ENCODE measurements around the gene LHPP.

The LHPP gene

GRCh38 chr10:124658591-124659242, 197.1 kb downstream of the LHPP start:
- Histone ChIP-seq H3K4me3 (ENCODE audit: low read depth in 1 of 2, low read length in 2 of 2) (no peak overlapping the region), H3K27me3 (ENCODE audit: control insufficient read depth in 1 of 2, insufficient read depth in 2 of 2, low read length in 2 of 2) (no peaks in the 10 kb centered on the region), H3K27ac (ENCODE audit: low read depth, low read length) (no peak overlapping the region), H3K36me3 (ENCODE audit: insufficient read depth, low read length) (peaks cover 6% of the 10 kb centered on the region), H3K9ac (ENCODE audit: low read length) (no peak overlapping the region), H3K4me1 (ENCODE audit: insufficient read depth, low read length) (peaks cover 6% of the 10 kb centered on the region), H3K9me3 (ENCODE audit: low read length) (no peaks in the 10 kb centered on the region)

- no peak overlapping the region for H3K9ac ChIP-seq (ENCODE audit: low read length)
- H3K4me3 ChIP-seq (ENCODE audit: low read depth in 1 of 2, low read length in 2 of 2): no peak overlapping the region
- H3K27ac ChIP-seq (ENCODE audit: low read depth, low read length): no peak overlapping the region
- H3K36me3 ChIP-seq (ENCODE audit: insufficient read depth, low read length): peaks cover 6% of the 10 kb centered on the region
- H3K27me3 ChIP-seq (ENCODE audit: control insufficient read depth in 1 of 2, insufficient read depth in 2 of 2, low read length in 2 of 2): no peaks in the 10 kb centered on the region
- H3K4me1 ChIP-seq (ENCODE audit: insufficient read depth, low read length): peaks cover 6% of the 10 kb centered on the region
- H3K9me3 ChIP-seq (ENCODE audit: low read length): no peaks in the 10 kb centered on the region
Measured at GRCh38 chr10:124659380-124659779, 197.8 kb downstream of the LHPP start.

- H3K27ac ChIP-seq (ENCODE audit: low read depth, low read length): no peak overlapping the region
- peaks cover 6% of the 10 kb centered on the region for H3K4me1 ChIP-seq (ENCODE audit: insufficient read depth, low read length)
- H3K9me3 ChIP-seq (ENCODE audit: low read length): no peaks in the 10 kb centered on the region
- no peak overlapping the region for H3K9ac ChIP-seq (ENCODE audit: low read length)
- no peak overlapping the region for H3K4me3 ChIP-seq (ENCODE audit: low read depth in 1 of 2, low read length in 2 of 2)
- H3K36me3 ChIP-seq (ENCODE audit: insufficient read depth, low read length): no peaks in the 10 kb centered on the region
- H3K27me3 ChIP-seq (ENCODE audit: control insufficient read depth in 1 of 2, insufficient read depth in 2 of 2, low read length in 2 of 2): no peaks in the 10 kb centered on the region
Measured at GRCh38 chr10:124660404-124661125, 198.9 kb downstream of the LHPP start.

GRCh38 chr10:124661660-124662180, 200.1 kb downstream of the LHPP start:
- Histone ChIP-seq H3K36me3 (ENCODE audit: insufficient read depth, low read length) (no peaks in the 10 kb centered on the region), H3K4me1 (ENCODE audit: insufficient read depth, low read length) (peaks cover 6% of the 10 kb centered on the region), H3K9me3 (ENCODE audit: low read length) (no peaks in the 10 kb centered on the region), H3K9ac (ENCODE audit: low read length) (no peak overlapping the region), H3K4me3 (ENCODE audit: low read depth in 1 of 2, low read length in 2 of 2) (no peak overlapping the region), H3K27me3 (ENCODE audit: control insufficient read depth in 1 of 2, insufficient read depth in 2 of 2, low read length in 2 of 2) (no peaks in the 10 kb centered on the region), H3K27ac (ENCODE audit: low read depth, low read length) (no peak overlapping the region)

GRCh38 chr10:124663228-124663627, 201.6 kb downstream of the LHPP start:
- Histone ChIP-seq H3K9ac (ENCODE audit: low read length) (no peak overlapping the region), H3K4me1 (ENCODE audit: insufficient read depth, low read length) (peaks cover 6% of the 10 kb centered on the region), H3K27me3 (ENCODE audit: control insufficient read depth in 1 of 2, insufficient read depth in 2 of 2, low read length in 2 of 2) (no peaks in the 10 kb centered on the region), H3K4me3 (ENCODE audit: low read depth in 1 of 2, low read length in 2 of 2) (no peak overlapping the region), H3K27ac (ENCODE audit: low read depth, low read length) (no peak overlapping the region), H3K36me3 (ENCODE audit: insufficient read depth, low read length) (no peaks in the 10 kb centered on the region), H3K9me3 (ENCODE audit: low read length) (no peaks in the 10 kb centered on the region)
